ENCODE measurements around the gene CBX4. TPM values are rescaled to one million over a fixed set of nuclear protein-coding genes. Genes with fewer than 3 reads are reported as not detected.

CBX4 gene
- total RNA-seq, 6 experiments from 2014 or later: 18.2 to 20.2 (median 19.3) TPM

- Mint-ChIP-seq H3K27ac (no peak overlapping the region), H3K36me3 (ENCODE audit: low read depth) (no peaks in the 10 kb centered on the region), H3K9me3 (peaks cover 1% of the 10 kb centered on the region), H3K27me3 (ENCODE audit: insufficient read depth) (peaks cover 30% of the 10 kb centered on the region), H3K4me3 (no peak overlapping the region), H3K4me1 (ENCODE audit: low read depth) (peaks cover 4% of the 10 kb centered on the region; the same call in 1 of the 2 replicates)
- TF ChIP-seq CTCF (IDR thresholded peaks at IDR 0.05): no peak
- DNase-seq: no peak
Measured at GRCh38 chr17:79871131-79871530, 31.9 kb upstream of the CBX4 start.

GRCh38 chr17:79870540-79870939 is 31.3 kb upstream of the CBX4 start:
- Mint-ChIP-seq H3K9me3 (no peaks in the 10 kb centered on the region), H3K4me3 (no peak overlapping the region), H3K4me1 (ENCODE audit: low read depth) (peaks cover 4% of the 10 kb centered on the region; the same call in 1 of the 2 replicates), H3K36me3 (ENCODE audit: low read depth) (no peaks in the 10 kb centered on the region), H3K27me3 (ENCODE audit: insufficient read depth) (peaks cover 31% of the 10 kb centered on the region), H3K27ac (no peak overlapping the region)
- no peak for TF ChIP-seq CTCF (IDR thresholded peaks at IDR 0.05)
- no peak for DNase-seq

- no peak for DNase-seq
- no peaks in the 10 kb centered on the region for H3K36me3 Mint-ChIP-seq (ENCODE audit: low read depth)
- peaks cover 37% of the 10 kb centered on the region for H3K27me3 Mint-ChIP-seq (ENCODE audit: insufficient read depth)
- no peak overlapping the region for H3K27ac Mint-ChIP-seq
- no peak overlapping the region for H3K4me3 Mint-ChIP-seq
- TF ChIP-seq CTCF (IDR thresholded peaks at IDR 0.05): no peak
- peaks cover 4% of the 10 kb centered on the region; the same call in 1 of the 2 replicates for H3K4me1 Mint-ChIP-seq (ENCODE audit: low read depth)
- no peaks in the 10 kb centered on the region for H3K9me3 Mint-ChIP-seq
Measured at GRCh38 chr17:79866791-79867518, 27.7 kb upstream of the CBX4 start.

DNA sequence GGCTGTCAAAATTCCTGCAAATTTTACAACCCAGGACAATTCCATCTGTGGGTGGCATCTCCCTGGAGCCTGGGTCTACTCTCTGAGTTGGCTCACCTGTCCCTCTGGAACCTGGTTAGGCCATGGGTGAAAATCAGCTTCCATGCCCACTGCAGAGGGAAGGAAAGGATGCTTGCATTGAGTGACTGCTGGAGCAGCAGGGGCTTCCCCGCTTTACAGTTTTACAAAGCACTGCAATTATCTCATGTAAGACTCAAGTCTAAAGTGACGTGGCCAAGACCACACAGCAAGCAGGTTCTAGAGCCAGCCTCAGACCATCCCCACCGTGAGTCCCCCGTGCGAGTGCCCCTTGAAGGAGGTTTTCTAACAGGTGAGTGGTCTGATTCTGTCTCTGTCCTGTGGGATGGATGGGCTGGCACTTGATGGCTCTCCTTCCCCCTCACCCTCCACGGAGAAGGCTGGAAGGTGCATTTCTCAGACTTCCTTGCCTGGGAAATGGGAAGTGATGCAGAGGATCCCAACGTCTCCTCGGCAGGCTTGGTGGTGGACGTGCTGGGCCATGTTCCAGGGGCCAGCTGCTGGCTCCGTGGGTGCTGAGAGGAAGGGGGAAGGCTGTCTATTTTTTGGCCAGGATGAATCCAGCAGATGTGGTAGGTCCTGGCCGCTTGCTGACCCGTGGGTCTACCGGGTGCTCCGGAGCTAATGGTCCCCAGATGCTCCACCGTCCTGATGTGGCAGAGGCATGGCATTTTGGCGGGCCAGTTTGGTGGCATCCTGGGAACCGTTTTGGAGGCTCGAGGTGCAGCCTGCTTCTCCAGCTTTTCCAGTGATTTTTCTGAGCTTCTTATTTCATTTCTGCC is 26.3 kb upstream of the CBX4 start:
- no peak for TF ChIP-seq CTCF (IDR thresholded peaks at IDR 0.05)
- no peak overlapping the region for H3K27ac Mint-ChIP-seq
- H3K9me3 Mint-ChIP-seq: no peaks in the 10 kb centered on the region
- H3K4me1 Mint-ChIP-seq (ENCODE audit: low read depth): peaks cover 4% of the 10 kb centered on the region; the same call in 1 of the 2 replicates
- peaks cover 40% of the 10 kb centered on the region for H3K27me3 Mint-ChIP-seq (ENCODE audit: insufficient read depth)
- no peak for DNase-seq
- no peaks in the 10 kb centered on the region for H3K36me3 Mint-ChIP-seq (ENCODE audit: low read depth)
- H3K4me3 Mint-ChIP-seq: no peak overlapping the region

DNA sequence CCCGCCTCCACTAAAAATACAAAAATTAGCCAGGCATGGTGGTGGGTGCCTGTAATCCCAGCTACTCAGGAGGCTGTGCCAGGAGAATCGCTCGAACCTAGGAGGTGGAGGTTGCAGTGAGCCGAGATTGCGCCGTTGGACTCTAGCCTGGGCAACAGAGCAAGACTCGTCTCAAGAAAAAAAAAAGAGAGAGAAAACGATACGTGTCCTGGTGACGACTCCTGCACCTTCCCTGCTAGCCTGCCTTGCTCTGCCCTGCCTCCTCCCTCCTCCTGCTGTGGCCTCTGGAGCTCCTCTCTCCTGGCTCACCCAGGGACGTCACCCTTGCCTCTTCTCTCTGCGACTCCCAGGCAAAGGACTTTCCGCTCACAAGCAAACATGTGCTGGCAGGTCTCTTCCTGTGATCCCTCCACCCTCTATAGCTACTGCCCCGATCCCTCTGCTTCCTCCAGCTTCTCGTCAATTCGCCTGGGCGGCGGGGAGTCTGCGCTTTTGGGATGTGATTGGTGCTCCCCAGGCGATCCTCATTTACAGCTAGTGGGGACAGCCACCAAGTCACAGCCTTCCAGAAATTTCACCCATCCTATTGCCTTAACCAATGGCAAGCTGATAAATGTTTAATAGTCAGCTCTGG is 25.5 kb upstream of the CBX4 start:
- Mint-ChIP-seq H3K27ac (no peak overlapping the region), H3K4me3 (no peak overlapping the region), H3K36me3 (ENCODE audit: low read depth) (no peaks in the 10 kb centered on the region), H3K9me3 (no peaks in the 10 kb centered on the region), H3K4me1 (ENCODE audit: low read depth) (peaks cover 4% of the 10 kb centered on the region; the same call in 1 of the 2 replicates), H3K27me3 (ENCODE audit: insufficient read depth) (peaks cover 42% of the 10 kb centered on the region)
- DNase-seq: no peak
- no peak for TF ChIP-seq CTCF (IDR thresholded peaks at IDR 0.05)

All from HFFc6 (cell line).